ENCODE data around the gene PRKN.

DNA sequence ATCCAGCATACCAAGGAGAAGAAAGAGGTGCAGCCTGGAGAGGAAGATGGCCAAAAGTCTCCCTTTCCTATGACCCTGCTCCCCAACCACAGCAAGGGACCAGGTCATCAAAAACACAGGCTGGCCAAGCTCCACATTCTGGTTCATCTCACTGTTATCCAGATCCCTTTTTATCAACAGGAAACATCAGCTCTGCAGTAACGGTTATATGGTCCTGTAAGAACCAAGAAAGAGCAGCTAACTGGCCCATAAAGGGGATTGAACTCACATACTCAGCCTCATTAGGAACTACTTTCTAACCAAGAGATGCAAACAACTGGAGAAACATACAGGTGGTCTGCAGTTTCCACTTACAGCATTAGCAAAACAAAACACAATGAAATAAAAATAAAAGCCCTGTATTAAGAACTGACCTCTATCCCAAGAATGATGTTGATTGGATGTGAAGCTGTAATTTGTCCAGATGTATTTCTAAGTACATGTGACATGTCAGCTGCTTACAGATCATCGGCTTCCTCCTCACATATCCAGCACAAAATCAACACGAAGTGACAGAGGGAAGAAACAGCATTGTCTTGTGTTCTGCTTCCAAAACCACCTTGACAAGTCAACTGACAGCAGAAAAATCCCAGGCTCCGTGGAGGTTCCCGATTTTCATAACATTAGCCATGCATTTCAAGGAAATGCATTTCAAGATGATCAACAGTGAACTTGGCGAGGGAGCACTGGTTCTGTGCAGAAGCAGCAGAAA, 896.5 kb downstream of the PRKN start:
- TF ChIP-seq, protein P1, sequence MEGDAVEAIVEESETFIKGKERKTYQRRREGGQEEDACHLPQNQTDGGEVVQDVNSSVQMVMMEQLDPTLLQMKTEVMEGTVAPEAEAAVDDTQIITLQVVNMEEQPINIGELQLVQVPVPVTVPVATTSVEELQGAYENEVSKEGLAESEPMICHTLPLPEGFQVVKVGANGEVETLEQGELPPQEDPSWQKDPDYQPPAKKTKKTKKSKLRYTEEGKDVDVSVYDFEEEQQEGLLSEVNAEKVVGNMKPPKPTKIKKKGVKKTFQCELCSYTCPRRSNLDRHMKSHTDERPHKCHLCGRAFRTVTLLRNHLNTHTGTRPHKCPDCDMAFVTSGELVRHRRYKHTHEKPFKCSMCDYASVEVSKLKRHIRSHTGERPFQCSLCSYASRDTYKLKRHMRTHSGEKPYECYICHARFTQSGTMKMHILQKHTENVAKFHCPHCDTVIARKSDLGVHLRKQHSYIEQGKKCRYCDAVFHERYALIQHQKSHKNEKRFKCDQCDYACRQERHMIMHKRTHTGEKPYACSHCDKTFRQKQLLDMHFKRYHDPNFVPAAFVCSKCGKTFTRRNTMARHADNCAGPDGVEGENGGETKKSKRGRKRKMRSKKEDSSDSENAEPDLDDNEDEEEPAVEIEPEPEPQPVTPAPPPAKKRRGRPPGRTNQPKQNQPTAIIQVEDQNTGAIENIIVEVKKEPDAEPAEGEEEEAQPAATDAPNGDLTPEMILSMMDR (IDR thresholded peaks at IDR 0.05; ENCODE audit: poor library complexity), result no peak
- no peak for TF ChIP-seq EZH2 (IDR thresholded peaks at IDR 0.05; ENCODE audit: borderline replicate concordance)
